Testis (tissue), 3 donors: ENCODE measurements around the gene SOX18. TPM values are rescaled to one million over a fixed set of nuclear protein-coding genes. Genes with fewer than 3 reads are reported as not detected.

Experiments
- DNase-seq: peaks from one replicate; pipeline ENCODE4 v3.0.0-alpha.2; 2019
- H3K27ac ChIP-seq, 2 donors: fragments of 200-600 bp; sonication (generic); one replicate each; pipeline ENCODE4 v1.5.1; 2019
- H3K27me3 ChIP-seq: fragments of 200-600 bp; sonication (generic); one replicate; pipeline ENCODE4 v1.5.1; 2019
- H3K36me3 ChIP-seq: fragments of 200-600 bp; sonication (generic); one replicate; pipeline ENCODE4 v1.5.1; 2017; ENCODE audit warnings: low read depth; ENCODE audit errors: missing control alignments
- H3K4me1 ChIP-seq: fragments of 200-600 bp; sonication (generic); one replicate; pipeline ENCODE4 v1.5.1; 2019
- H3K4me3 ChIP-seq, 2 donors: fragments of 200-600 bp; sonication (generic); one replicate each; pipeline ENCODE4 v1.5.1; 2017 to 2019
- H3K9me3 ChIP-seq: fragments of 200-600 bp; sonication (generic); one replicate; pipeline ENCODE4 v1.5.1; 2017
- CTCF ChIP-seq, 3 experiments: fragments of 450-650 bp in 2 of 3; fragments of 200-600 bp in 1 of 3; sonication (generic) in 1 of 3; IDR thresholded peaks; one replicate each; pipeline ENCODE4 v1.5.1; 2016 to 2019; ENCODE audit warnings: antibody characterized with exemption in 3 of 3, mild to moderate bottlenecking in 2 of 3, moderate library complexity in 1 of 3
- POLR2A ChIP-seq: fragments of 450-650 bp; IDR thresholded peaks from one replicate; pipeline ENCODE4 v1.6.1; 2017; ENCODE audit warnings: antibody characterized with exemption, mild to moderate bottlenecking, moderate library complexity
- WGBS, 2 donors: methylation state at CpG; one replicate each; pipeline ENCODE4 v1.1.5; 2018; 5-methylcytosine and 5-hydroxymethylcytosine counted together
- intact Hi-C: fragments of 100-400 bp; cut with DNase I; formaldehyde crosslinking; loops from one replicate; pipeline ENCODE4 v1.15.1; 2023; ENCODE audit warnings: low total_unique reads
- polyA plus RNA-seq: library from polyadenylated mRNA; stranded (reverse); fragments of 350-450 nt; fragmentation: Illumina TruSeq; extraction: RNeasy Lipid Tissue Mini Kit (QIAGEN cat#74804); gene quantifications from one replicate; pipeline ENCODE4 v1.2.3, GENCODE V29; 2014; ENCODE audit warnings: low read depth, low replicate concordance; ENCODE audit not compliant: insufficient read depth
- total RNA-seq, 2 donors: library from RNA; depleted of rRNA; stranded (reverse); fragments of >200 nt; gene quantifications; one replicate each; pipeline ENCODE4 v1.2.3, GENCODE V29; 2016

The SOX18 gene
- total and polyA plus RNA-seq, 3 donors from 2014 or later, result 6.1 to 17.1 (median 7.9) TPM

- 7 to 8% methylated on average over 5 to 17 of the region's 17 CpGs for WGBS, 2 donors
- peaks cover 19% of the 10 kb centered on the region for H3K4me1 ChIP-seq
- DNase-seq, result no peak
- peak overlapping the region; percentile 26 to 59 for H3K4me3 ChIP-seq
- no peaks in the 10 kb centered on the region for H3K9me3 ChIP-seq
- H3K27ac ChIP-seq, result peak overlapping the region in 1 of 2 donors; percentile 15
- intact Hi-C loops, result no loop called here
- H3K36me3 ChIP-seq, result no peaks in the 10 kb centered on the region
- no peaks in the 10 kb centered on the region for H3K27me3 ChIP-seq
- TF ChIP-seq CTCF (IDR thresholded peaks at IDR 0.05) (no peak), POLR2A (no peak)
Observed at GRCh38 chr20:64039293-64040160, 9.9 kb downstream of the SOX18 start.

- intact Hi-C loops, result no loop called here
- Histone ChIP-seq H3K4me1 (peaks cover 24% of the 10 kb centered on the region), H3K9me3 (no peaks in the 10 kb centered on the region), H3K4me3 (peak overlapping the region; percentile 26 to 59), H3K27ac (peak overlapping the region; percentile 15 to 59), H3K27me3 (no peaks in the 10 kb centered on the region), H3K36me3 (no peaks in the 10 kb centered on the region)
- no peak for TF ChIP-seq POLR2A
- TF ChIP-seq CTCF (IDR thresholded peaks at IDR 0.05), result peak; percentile 26 to 55 (median 26)
- peak; percentile 68 for DNase-seq
- WGBS, 2 donors, result 1% methylated on average over 50 of the region's 91 CpGs; no CpG with 5 or more reads in 1 of the 2 donors
Observed at GRCh38 chr20:64038565-64039292, 10.7 kb downstream of the SOX18 start.

GRCh38 chr20:64038224-64038564 is 11.2 kb downstream of the SOX18 start:
- no peaks in the 10 kb centered on the region for H3K36me3 ChIP-seq
- TF ChIP-seq POLR2A (no peak), CTCF (IDR thresholded peaks at IDR 0.05) (no peak)
- no peaks in the 10 kb centered on the region for H3K27me3 ChIP-seq
- H3K4me1 ChIP-seq, result peaks cover 26% of the 10 kb centered on the region
- DNase-seq, result no peak
- no peaks in the 10 kb centered on the region for H3K9me3 ChIP-seq
- intact Hi-C loops, result no loop called here
- WGBS, 2 donors, result 0 to 4% methylated on average over 2 to 28 of the region's 30 CpGs
- H3K4me3 ChIP-seq, result peak overlapping the region; percentile 26 to 59
- peak overlapping the region in 1 of 2 donors; percentile 59 for H3K27ac ChIP-seq

GRCh38 chr20:64037498-64038213 is 11.8 kb downstream of the SOX18 start:
- DNase-seq, result peak; percentile 38
- no peaks in the 10 kb centered on the region for H3K27me3 ChIP-seq
- peak overlapping the region; percentile 2 to 59 for H3K4me3 ChIP-seq
- 7 to 10% methylated on average over 28 to 33 of the region's 36 CpGs for WGBS, 2 donors
- no peaks in the 10 kb centered on the region for H3K36me3 ChIP-seq
- no peak for TF ChIP-seq POLR2A
- TF ChIP-seq CTCF (IDR thresholded peaks at IDR 0.05), result no peak
- intact Hi-C loops, result no loop called here
- H3K9me3 ChIP-seq, result no peaks in the 10 kb centered on the region
- peak overlapping the region in 1 of 2 donors; percentile 59 for H3K27ac ChIP-seq
- peaks cover 26% of the 10 kb centered on the region for H3K4me1 ChIP-seq
